Ascending aorta (tissue), 2 donors: ENCODE data around the gene FSTL3. TPM values are rescaled to one million over a fixed set of nuclear protein-coding genes. Genes with fewer than 3 reads are reported as not detected.

ENCODE experiments used
- DNase-seq, 2 donors: peaks; one replicate each; pipeline ENCODE4 v3.0.0-alpha.2; 2019; ENCODE audit warnings: low spot score in 2 of 2
- H3K27ac ChIP-seq, 2 donors: fragments of 200-600 bp; sonication (generic); one replicate each; pipeline ENCODE4 v1.5.1; 2016 to 2017; ENCODE audit warnings: mild to moderate bottlenecking in 1 of 2
- H3K27me3 ChIP-seq: fragments of 200-600 bp; sonication (generic); one replicate; pipeline ENCODE4 v1.5.1; 2017
- H3K36me3 ChIP-seq, 2 donors: fragments of 200-600 bp; sonication (generic); one replicate each; pipeline ENCODE4 v1.5.1; 2016
- H3K4me1 ChIP-seq, 2 donors: fragments of 200-600 bp; sonication (generic); one replicate each; pipeline ENCODE4 v1.5.1; 2016 to 2017; ENCODE audit warnings: mild to moderate bottlenecking in 1 of 2
- H3K4me3 ChIP-seq, 2 donors: fragments of 200-600 bp; sonication (generic); one replicate each; pipeline ENCODE4 v1.5.1; 2016 to 2017; ENCODE audit warnings: mild to moderate bottlenecking in 1 of 2
- H3K9me3 ChIP-seq, 2 donors: fragments of 200-600 bp; sonication (generic); one replicate each; pipeline ENCODE4 v1.5.1; 2016
- CTCF ChIP-seq, 3 experiments: fragments of 200-600 bp in 2 of 3; fragments of 450-650 bp in 1 of 3; sonication (generic) in 2 of 3; IDR thresholded peaks; one replicate each; pipeline ENCODE4 v1.5.1; 2016 to 2019; ENCODE audit warnings: antibody characterized with exemption in 3 of 3, mild to moderate bottlenecking in 1 of 3, moderate library complexity in 1 of 3
- intact Hi-C: fragments of 100-400 bp; cut with DNase I; formaldehyde crosslinking; loops from one replicate; pipeline ENCODE4 v1.15.1; 2023
- total RNA-seq: library from RNA; depleted of rRNA; stranded (reverse); fragments of >200 nt; gene quantifications from one replicate; pipeline ENCODE4 v1.1.0, GENCODE V29; 2016

Gene FSTL3
- total RNA-seq, 1 donor from 2014 or later, result 541 TPM

GRCh38 chr19:718991-719512 lies 42.9 kb downstream of the FSTL3 start:
- peak in 1 of 2 donors; percentile 76 for DNase-seq
- H3K27me3 ChIP-seq, result peaks cover 7% of the 10 kb centered on the region
- no peaks in the 10 kb centered on the region for H3K9me3 ChIP-seq
- TF ChIP-seq CTCF (IDR thresholded peaks at IDR 0.05), result no peak
- intact Hi-C loops, result no loop called here
- peak overlapping the region; percentile 51 to 70 for H3K27ac ChIP-seq
- H3K4me1 ChIP-seq, result no peaks in the 10 kb centered on the region
- H3K36me3 ChIP-seq, result no peaks in the 10 kb centered on the region
- peak overlapping the region in 1 of 2 donors; percentile 0 for H3K4me3 ChIP-seq

- Histone ChIP-seq H3K4me3 (peak overlapping the region in 1 of 2 donors; percentile 0), H3K27me3 (peaks cover 7% of the 10 kb centered on the region)
- TF ChIP-seq CTCF (IDR thresholded peaks at IDR 0.05), result no peak
Observed at GRCh38 chr19:719636-720344, 43.6 kb downstream of the FSTL3 start.

GRCh38 chr19:720345-721160 lies 44.4 kb downstream of the FSTL3 start:
- DNase-seq, result no peak

More at GRCh38 chr19:719636-720344, 43.6 kb downstream of the FSTL3 start:
- H3K27ac ChIP-seq, result peak overlapping the region; percentile 51 to 70
- no peaks in the 10 kb centered on the region for H3K4me1 ChIP-seq
- no peaks in the 10 kb centered on the region for H3K9me3 ChIP-seq
- no peaks in the 10 kb centered on the region for H3K36me3 ChIP-seq
- DNase-seq, result no peak
- intact Hi-C loops, result no loop called here

GRCh38 chr19:722553-723101 lies 46.4 kb downstream of the FSTL3 start:
- H3K27me3 ChIP-seq, result peaks cover 7% of the 10 kb centered on the region
- no peak overlapping the region for H3K27ac ChIP-seq
- H3K4me1 ChIP-seq, result no peaks in the 10 kb centered on the region
- H3K36me3 ChIP-seq, result no peaks in the 10 kb centered on the region
- intact Hi-C loops, result no loop called here
- no peak for TF ChIP-seq CTCF (IDR thresholded peaks at IDR 0.05)
- no peak overlapping the region for H3K4me3 ChIP-seq
- no peak for DNase-seq
- H3K9me3 ChIP-seq, result no peaks in the 10 kb centered on the region

More at GRCh38 chr19:720345-721160, 44.4 kb downstream of the FSTL3 start:
- Histone ChIP-seq H3K4me3 (no peak overlapping the region), H3K9me3 (no peaks in the 10 kb centered on the region), H3K4me1 (no peaks in the 10 kb centered on the region), H3K36me3 (no peaks in the 10 kb centered on the region), H3K27ac (no peak overlapping the region), H3K27me3 (peaks cover 7% of the 10 kb centered on the region)
- no peak for TF ChIP-seq CTCF (IDR thresholded peaks at IDR 0.05)
- intact Hi-C loops, result no loop called here

GRCh38 chr19:723247-723646 lies 47.1 kb downstream of the FSTL3 start:
- intact Hi-C loops, result no loop called here
- no peak overlapping the region for H3K27ac ChIP-seq
- no peak for TF ChIP-seq CTCF (IDR thresholded peaks at IDR 0.05)
- H3K4me1 ChIP-seq, result no peaks in the 10 kb centered on the region
- H3K27me3 ChIP-seq, result peaks cover 7% of the 10 kb centered on the region
- no peaks in the 10 kb centered on the region for H3K9me3 ChIP-seq
- H3K36me3 ChIP-seq, result no peaks in the 10 kb centered on the region
- no peak for DNase-seq
- no peak overlapping the region for H3K4me3 ChIP-seq
